Activated naive CD8-positive, alpha-beta T cell treated with anti-CD3 and anti-CD28 coated beads for 36 hours (primary cell): Measurements from ENCODE around the gene MCTP1. TPM values are rescaled to one million over a fixed set of nuclear protein-coding genes. Genes with fewer than 3 reads are reported as not detected.

Source experiments
- DNase-seq: peaks from one replicate; pipeline ENCODE4 v3.0.0; 2021
- H3K27ac Mint-ChIP-seq: one replicate; pipeline ENCODE4 v1.8.0; 2022; ENCODE audit warnings: mild to moderate bottlenecking, moderate library complexity, mixed read lengths
- H3K27me3 Mint-ChIP-seq: one replicate; pipeline ENCODE4 v1.8.0; 2022; ENCODE audit warnings: mild to moderate bottlenecking, mixed read lengths
- H3K36me3 Mint-ChIP-seq: one replicate; pipeline ENCODE4 v1.8.0; 2021; ENCODE audit warnings: mild to moderate bottlenecking, mixed read lengths
- H3K4me1 Mint-ChIP-seq: one replicate; pipeline ENCODE4 v1.8.0; 2021; ENCODE audit warnings: mixed read lengths
- H3K4me3 Mint-ChIP-seq: one replicate; pipeline ENCODE4 v1.8.0; 2022; ENCODE audit warnings: mild to moderate bottlenecking, moderate library complexity, mixed read lengths
- H3K9me3 Mint-ChIP-seq: one replicate; pipeline ENCODE4 v1.8.0; 2022; ENCODE audit warnings: mixed read lengths
- total RNA-seq, 2 experiments: library from RNA; stranded (reverse); gene quantifications; one replicate each; pipeline ENCODE4 v1.2.3, GENCODE V29; 2021

Gene MCTP1
- total RNA-seq, 2 experiments from 2014 or later = 1.1 to 1.3 TPM

DNA sequence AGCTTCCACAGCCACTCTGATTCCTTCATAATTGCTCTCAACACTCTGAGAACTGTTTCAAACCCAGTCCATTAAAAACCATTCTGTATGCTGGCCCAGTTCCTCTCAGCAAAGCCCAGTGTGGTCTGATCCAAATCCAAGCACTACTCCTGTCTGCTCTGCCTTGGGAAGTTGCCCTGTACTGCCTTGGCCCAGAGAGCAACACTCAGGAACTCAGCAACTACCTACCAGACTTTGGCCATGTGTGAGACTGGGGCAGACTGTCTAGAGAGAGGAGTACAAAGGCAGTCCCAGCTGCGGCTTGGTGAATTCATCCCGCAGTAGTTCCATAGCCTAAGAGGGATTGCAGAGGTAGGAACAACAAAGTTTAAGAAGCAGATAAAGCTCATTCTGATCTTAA, 214.4 kb downstream of the MCTP1 start:
- H3K36me3 Mint-ChIP-seq = no peaks in the 10 kb centered on the region
- H3K4me1 Mint-ChIP-seq = no peaks in the 10 kb centered on the region
- no peak overlapping the region for H3K27ac Mint-ChIP-seq
- H3K9me3 Mint-ChIP-seq = no peaks in the 10 kb centered on the region
- no peak for DNase-seq
- no peaks in the 10 kb centered on the region for H3K27me3 Mint-ChIP-seq
- no peak overlapping the region for H3K4me3 Mint-ChIP-seq

- Mint-ChIP-seq H3K27ac (no peak overlapping the region), H3K36me3 (no peaks in the 10 kb centered on the region), H3K9me3 (no peaks in the 10 kb centered on the region), H3K27me3 (no peaks in the 10 kb centered on the region), H3K4me3 (no peak overlapping the region), H3K4me1 (no peaks in the 10 kb centered on the region)
- DNase-seq = no peak
Measured at GRCh38 chr5:95069948-95070347, 214.9 kb downstream of the MCTP1 start.

DNA sequence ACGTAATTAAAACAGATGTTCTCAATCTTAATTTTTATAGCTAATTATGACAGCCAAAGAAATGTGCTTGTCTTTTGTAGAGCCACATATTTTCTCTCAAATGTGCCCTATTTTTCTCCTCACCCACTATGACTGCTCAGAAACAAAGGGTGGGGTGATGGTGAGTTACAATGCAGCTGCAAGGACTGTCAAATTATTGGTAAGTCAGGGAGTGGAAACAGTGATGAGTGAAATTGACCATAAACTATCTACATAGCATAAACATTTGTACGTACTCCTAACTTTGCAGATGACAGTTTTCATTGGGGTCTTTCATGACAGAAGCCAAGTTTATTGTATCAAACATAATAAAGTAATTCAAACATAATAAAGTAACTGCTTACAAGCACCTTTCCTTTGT, 215.9 kb downstream of the MCTP1 start:
- Mint-ChIP-seq H3K36me3 (no peaks in the 10 kb centered on the region), H3K4me3 (no peak overlapping the region), H3K9me3 (no peaks in the 10 kb centered on the region), H3K27ac (no peak overlapping the region), H3K27me3 (no peaks in the 10 kb centered on the region), H3K4me1 (no peaks in the 10 kb centered on the region)
- DNase-seq = no peak

GRCh38 chr5:95068289-95068910, 216.5 kb downstream of the MCTP1 start:
- Mint-ChIP-seq H3K4me1 (no peaks in the 10 kb centered on the region), H3K4me3 (no peak overlapping the region), H3K9me3 (no peaks in the 10 kb centered on the region), H3K27me3 (no peaks in the 10 kb centered on the region), H3K36me3 (no peaks in the 10 kb centered on the region), H3K27ac (no peak overlapping the region)
- no peak for DNase-seq

- no peak for DNase-seq
- Mint-ChIP-seq H3K36me3 (no peaks in the 10 kb centered on the region), H3K27me3 (peaks cover 3% of the 10 kb centered on the region), H3K4me3 (no peak overlapping the region), H3K4me1 (no peaks in the 10 kb centered on the region), H3K9me3 (no peaks in the 10 kb centered on the region), H3K27ac (no peak overlapping the region)
Measured at GRCh38 chr5:95066048-95066447, 218.8 kb downstream of the MCTP1 start.

DNA sequence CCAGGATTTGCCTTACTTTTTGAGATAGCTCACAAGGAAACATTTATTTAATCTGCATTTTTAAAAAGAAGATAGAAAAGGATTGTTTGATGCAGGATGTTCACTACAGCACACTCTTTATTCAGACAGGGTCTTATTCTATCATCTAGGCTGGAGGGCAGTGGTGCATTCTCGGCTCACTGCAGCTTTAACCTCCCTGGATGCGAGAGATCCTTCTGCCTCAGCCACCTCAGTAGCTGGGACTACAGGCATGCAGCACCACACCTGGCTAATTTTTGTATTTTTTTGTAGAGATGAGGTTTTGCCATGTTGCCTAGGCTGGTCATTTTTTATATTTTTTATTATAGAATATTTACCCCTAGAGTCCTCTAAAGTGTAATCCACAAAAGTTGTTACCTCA, 221.4 kb downstream of the MCTP1 start:
- Mint-ChIP-seq H3K36me3 (no peaks in the 10 kb centered on the region), H3K4me1 (no peaks in the 10 kb centered on the region), H3K9me3 (no peaks in the 10 kb centered on the region), H3K27me3 (peaks cover 3% of the 10 kb centered on the region), H3K4me3 (no peak overlapping the region), H3K27ac (no peak overlapping the region)
- DNase-seq = no peak

DNA sequence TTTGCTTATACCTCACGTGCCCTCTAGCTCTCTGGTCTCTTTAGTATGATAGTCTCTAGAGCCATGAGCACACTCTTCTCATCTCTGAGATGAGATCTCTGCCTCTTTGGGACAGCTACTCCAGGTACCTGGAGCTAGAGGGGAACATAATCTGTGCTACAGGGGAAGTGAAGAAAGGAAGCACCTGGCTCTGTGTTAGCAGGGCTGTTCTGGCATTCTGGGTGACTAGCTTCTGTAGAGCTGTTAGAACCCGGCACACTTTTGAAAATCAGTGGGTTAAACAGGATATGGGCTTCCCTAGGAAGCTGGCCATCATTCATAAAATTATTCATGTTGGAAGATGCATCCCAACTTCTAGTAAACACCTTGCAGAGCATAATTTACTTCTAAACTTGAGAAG, 224.8 kb downstream of the MCTP1 start:
- no peaks in the 10 kb centered on the region for H3K36me3 Mint-ChIP-seq
- H3K27me3 Mint-ChIP-seq = peaks cover 3% of the 10 kb centered on the region
- no peak for DNase-seq
- no peak overlapping the region for H3K4me3 Mint-ChIP-seq
- no peak overlapping the region for H3K27ac Mint-ChIP-seq
- H3K9me3 Mint-ChIP-seq = no peaks in the 10 kb centered on the region
- no peaks in the 10 kb centered on the region for H3K4me1 Mint-ChIP-seq

- DNase-seq = no peak
- no peaks in the 10 kb centered on the region for H3K9me3 Mint-ChIP-seq
- no peak overlapping the region for H3K27ac Mint-ChIP-seq
- H3K27me3 Mint-ChIP-seq = peaks cover 3% of the 10 kb centered on the region
- H3K4me1 Mint-ChIP-seq = no peaks in the 10 kb centered on the region
- no peak overlapping the region for H3K4me3 Mint-ChIP-seq
- no peaks in the 10 kb centered on the region for H3K36me3 Mint-ChIP-seq
Measured at GRCh38 chr5:95059636-95060035, 225.3 kb downstream of the MCTP1 start.

DNA sequence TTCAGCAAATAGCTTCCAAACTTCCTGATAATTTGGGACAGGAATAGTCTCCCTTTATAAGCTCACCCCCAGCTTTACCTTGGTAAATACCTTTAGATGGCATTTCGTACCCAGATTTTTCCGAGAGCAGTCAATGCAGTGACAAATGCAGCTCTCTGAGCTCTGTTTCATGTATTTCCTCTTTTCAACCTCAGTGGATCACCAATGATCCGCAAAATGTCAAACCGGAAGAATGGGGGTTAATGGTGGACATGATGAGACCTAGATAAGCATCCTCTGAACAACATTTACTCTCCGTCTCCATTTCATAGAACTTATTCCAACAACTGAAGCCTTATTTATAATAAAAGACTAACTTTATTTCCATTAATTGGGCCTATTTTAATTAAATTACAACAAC, 227.3 kb downstream of the MCTP1 start:
- H3K4me3 Mint-ChIP-seq = no peak overlapping the region
- no peak overlapping the region for H3K27ac Mint-ChIP-seq
- no peaks in the 10 kb centered on the region for H3K9me3 Mint-ChIP-seq
- peaks cover 3% of the 10 kb centered on the region for H3K27me3 Mint-ChIP-seq
- DNase-seq = no peak
- H3K4me1 Mint-ChIP-seq = no peaks in the 10 kb centered on the region
- no peaks in the 10 kb centered on the region for H3K36me3 Mint-ChIP-seq

GRCh38 chr5:95053253-95053652, 231.6 kb downstream of the MCTP1 start:
- DNase-seq = no peak
- no peak overlapping the region for H3K4me3 Mint-ChIP-seq
- no peak overlapping the region for H3K27ac Mint-ChIP-seq
- H3K36me3 Mint-ChIP-seq = no peaks in the 10 kb centered on the region
- H3K4me1 Mint-ChIP-seq = no peaks in the 10 kb centered on the region
- H3K9me3 Mint-ChIP-seq = no peaks in the 10 kb centered on the region
- no peaks in the 10 kb centered on the region for H3K27me3 Mint-ChIP-seq

GRCh38 chr5:95050708-95051107, 234.2 kb downstream of the MCTP1 start:
- H3K36me3 Mint-ChIP-seq = no peaks in the 10 kb centered on the region
- H3K4me3 Mint-ChIP-seq = no peak overlapping the region
- DNase-seq = no peak
- no peaks in the 10 kb centered on the region for H3K9me3 Mint-ChIP-seq
- H3K27ac Mint-ChIP-seq = no peak overlapping the region
- H3K4me1 Mint-ChIP-seq = no peaks in the 10 kb centered on the region
- no peaks in the 10 kb centered on the region for H3K27me3 Mint-ChIP-seq

DNA sequence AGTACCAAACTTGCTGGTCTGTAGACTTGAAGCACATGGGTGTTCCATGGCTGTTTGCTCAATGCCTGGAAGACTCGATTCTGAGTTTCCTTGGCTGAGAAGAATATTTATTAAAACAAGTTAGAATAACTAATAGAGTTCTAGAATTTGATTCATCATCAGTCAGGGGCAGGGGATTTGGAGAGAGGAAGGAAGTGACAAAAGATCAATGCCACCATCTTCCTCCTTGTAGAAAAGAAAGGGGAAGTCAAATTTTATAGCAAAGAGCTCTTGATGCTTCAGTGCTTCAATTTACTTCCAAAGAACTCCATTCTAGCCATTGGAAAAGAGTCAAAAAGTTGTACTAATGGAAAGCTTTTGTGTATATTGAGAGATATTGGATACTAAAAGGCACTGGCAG, 236.3 kb downstream of the MCTP1 start:
- H3K9me3 Mint-ChIP-seq = no peaks in the 10 kb centered on the region
- H3K27ac Mint-ChIP-seq = no peak overlapping the region
- H3K27me3 Mint-ChIP-seq = no peaks in the 10 kb centered on the region
- H3K4me1 Mint-ChIP-seq = no peaks in the 10 kb centered on the region
- DNase-seq = no peak
- H3K4me3 Mint-ChIP-seq = no peak overlapping the region
- no peaks in the 10 kb centered on the region for H3K36me3 Mint-ChIP-seq

DNA sequence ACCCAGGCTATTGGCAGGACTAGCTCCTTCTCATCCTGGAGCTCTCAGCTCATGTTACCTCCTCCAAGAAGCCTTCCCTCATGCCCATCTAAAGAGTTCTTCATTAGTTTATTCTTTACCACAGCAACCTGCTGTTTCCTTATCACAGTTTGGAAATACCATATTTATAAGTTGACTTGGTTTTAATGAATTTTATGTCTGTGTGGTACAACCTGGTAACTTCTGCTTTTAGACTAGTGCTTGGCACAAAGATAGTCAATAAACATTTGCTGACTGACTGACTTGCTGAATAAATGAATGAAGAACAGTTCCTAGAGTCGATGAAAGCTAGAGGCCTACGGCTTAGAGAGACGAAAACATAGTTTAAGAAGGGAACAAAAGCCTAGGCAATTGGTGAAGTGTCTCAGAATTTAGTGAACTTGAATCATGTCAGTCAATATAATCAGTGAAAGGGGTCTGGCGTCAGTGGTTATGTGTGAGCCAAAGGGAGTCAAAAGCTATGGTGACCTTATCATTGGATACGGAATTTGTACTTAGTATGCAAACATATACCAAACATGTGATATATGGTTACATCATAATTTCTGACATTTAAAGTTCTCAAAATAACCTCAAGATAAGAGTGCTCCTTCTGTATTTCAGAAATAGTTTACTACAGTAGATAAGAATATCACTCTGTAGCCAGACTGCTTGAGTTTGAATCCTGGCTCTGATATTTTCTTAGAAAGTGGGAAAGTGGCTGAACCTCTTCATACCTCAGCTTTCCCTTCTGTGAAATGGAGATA, 239.5 kb downstream of the MCTP1 start:
- no peak for DNase-seq
- H3K27me3 Mint-ChIP-seq = no peaks in the 10 kb centered on the region
- no peak overlapping the region for H3K27ac Mint-ChIP-seq
- H3K9me3 Mint-ChIP-seq = no peaks in the 10 kb centered on the region
- no peaks in the 10 kb centered on the region for H3K4me1 Mint-ChIP-seq
- H3K4me3 Mint-ChIP-seq = no peak overlapping the region
- no peaks in the 10 kb centered on the region for H3K36me3 Mint-ChIP-seq

- no peak overlapping the region for H3K27ac Mint-ChIP-seq
- H3K4me3 Mint-ChIP-seq = no peak overlapping the region
- DNase-seq = no peak
- no peaks in the 10 kb centered on the region for H3K27me3 Mint-ChIP-seq
- H3K4me1 Mint-ChIP-seq = no peaks in the 10 kb centered on the region
- no peaks in the 10 kb centered on the region for H3K36me3 Mint-ChIP-seq
- H3K9me3 Mint-ChIP-seq = no peaks in the 10 kb centered on the region
Measured at GRCh38 chr5:95044096-95044495, 240.8 kb downstream of the MCTP1 start.

DNA sequence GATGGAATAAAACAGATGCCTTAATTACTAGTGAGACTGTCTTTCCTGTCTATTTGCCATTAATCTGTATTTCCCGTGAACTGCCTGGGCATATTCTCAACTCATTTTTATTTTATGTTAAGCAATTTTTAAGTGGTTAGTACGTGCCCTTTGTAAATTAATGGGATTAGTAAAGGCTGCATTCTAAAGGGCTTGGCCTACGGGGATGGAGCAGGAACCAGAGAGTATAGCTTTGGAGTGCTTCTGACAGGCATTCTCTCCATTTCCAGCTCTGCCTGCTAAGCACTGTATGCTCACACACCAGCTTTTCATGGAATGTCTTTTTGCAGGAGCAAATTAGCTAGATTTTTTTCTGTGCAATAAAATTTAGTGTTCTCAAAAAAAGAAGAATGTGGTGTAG, 241.2 kb downstream of the MCTP1 start:
- H3K36me3 Mint-ChIP-seq = no peaks in the 10 kb centered on the region
- no peaks in the 10 kb centered on the region for H3K4me1 Mint-ChIP-seq
- DNase-seq = no peak
- no peaks in the 10 kb centered on the region for H3K9me3 Mint-ChIP-seq
- no peak overlapping the region for H3K27ac Mint-ChIP-seq
- H3K27me3 Mint-ChIP-seq = no peaks in the 10 kb centered on the region
- H3K4me3 Mint-ChIP-seq = no peak overlapping the region

- DNase-seq = no peak
- Mint-ChIP-seq H3K9me3 (no peaks in the 10 kb centered on the region), H3K27ac (no peak overlapping the region), H3K36me3 (no peaks in the 10 kb centered on the region), H3K4me1 (no peaks in the 10 kb centered on the region), H3K4me3 (no peak overlapping the region), H3K27me3 (no peaks in the 10 kb centered on the region)
Measured at GRCh38 chr5:95043234-95043633, 241.7 kb downstream of the MCTP1 start.
